Middle frontal gyrus (tissue), 1 donor: ENCODE results near the gene ACTN1.

Experiments used
- DNase-seq: peaks from one replicate; pipeline ENCODE4 v3.0.0-alpha.2; 2015; ENCODE audit warnings: low spot score; ENCODE audit errors: extremely low spot score

The ACTN1 gene

DNA sequence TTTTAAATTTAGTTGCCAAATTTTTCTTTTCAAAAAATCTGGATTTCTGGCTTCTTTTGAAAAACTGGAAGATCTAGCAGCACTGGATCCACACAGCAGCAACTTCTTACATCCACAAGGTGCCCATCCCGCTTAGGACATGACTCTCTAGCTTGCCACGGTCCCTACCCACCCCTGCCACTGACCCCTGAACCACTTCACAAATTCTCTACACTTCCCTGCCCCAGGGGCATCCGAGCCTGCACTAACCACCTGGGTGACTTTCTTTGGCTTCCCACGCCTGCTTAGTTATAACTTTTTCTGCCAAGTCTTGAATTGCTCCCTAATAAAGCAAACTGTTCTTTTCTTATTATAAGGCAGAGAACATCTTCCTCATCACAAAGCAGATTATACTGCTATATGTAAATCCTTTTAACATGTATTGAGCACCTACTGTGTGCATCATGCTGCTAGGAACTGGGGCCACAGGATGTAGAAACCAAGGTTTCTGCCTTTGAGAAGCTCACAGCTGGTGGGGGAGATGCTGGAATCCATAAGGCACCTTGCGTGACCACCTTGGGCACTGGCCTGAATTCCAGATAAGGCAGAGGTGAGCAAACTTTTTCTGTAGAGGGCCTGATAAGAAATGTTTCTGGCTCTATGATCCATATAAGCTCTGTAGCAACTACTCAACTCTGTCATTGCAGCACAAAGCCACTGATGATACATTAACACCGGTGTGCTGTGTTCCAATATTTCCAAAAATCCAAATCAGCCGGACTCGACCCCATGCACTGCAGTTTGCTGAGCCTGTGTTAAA lies 59.8 kb downstream of the ACTN1 start:
- no peak for DNase-seq

DNA sequence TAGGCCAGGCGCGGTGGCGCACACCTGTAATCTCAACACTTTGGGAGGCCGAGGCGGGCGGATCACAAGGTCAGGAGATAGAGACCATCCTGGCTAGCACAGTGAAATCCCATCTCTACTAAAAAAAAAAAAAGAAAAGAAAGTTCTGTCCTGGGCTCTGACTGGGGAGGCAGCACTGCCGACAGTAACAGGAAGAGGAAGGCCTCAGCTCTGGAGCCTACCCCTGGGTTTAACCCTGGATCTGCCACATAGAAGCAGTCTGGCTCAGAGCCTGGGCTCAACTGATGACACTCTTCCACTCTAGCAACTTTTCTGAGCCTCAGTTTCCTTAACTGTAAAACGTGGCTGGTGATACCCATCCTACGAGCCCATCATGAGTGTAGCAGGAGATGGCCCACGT lies 60.5 kb downstream of the ACTN1 start:
- DNase-seq = no peak

DNA sequence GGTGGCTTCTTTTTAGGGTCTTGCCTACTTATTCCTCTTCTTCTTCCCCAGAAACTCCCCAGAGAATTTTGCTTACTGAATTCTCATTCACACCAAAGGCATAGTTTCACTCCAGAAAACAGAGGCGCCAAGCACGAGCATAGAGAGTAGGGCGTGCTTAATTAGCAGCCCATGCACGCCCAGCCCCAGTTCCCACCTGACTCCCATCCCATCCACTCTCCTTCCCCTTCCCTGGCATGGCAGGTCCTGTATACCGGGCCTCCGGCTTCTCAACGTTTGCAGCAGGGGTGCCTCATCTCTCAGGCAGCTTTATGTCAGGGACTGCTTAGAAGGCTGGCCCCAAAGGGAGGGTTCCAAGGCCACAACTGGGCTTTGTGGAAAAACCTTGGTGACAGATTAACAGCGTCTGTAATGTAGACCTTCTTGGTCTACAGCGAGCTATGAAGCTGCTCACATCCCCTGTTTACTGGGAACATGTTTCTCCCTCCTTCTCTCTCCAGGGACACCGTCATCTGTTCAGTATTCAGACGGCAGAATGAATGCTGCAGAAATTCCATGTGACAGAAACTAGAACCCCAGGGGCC lies 62.7 kb downstream of the ACTN1 start:
- no peak for DNase-seq

DNA sequence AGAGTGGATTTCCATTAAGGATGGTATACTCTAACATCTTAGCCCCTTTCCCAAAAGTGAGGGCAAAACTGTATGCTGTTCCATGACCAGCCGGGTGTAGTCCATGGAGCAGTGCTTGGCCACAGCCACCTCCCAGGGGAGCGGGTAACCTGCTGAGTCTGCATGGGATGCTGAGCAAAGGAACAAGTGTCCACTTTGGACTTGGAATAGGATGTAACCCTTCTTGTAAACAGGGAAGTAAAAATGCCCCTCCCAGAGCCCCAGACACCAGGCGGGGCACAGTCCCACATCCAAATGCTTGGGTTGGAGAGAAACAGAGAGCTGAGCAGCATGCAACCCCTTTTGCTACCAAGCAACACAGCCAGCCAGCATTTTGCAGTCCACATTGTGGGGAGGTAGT lies 65.6 kb downstream of the ACTN1 start:
- no peak for DNase-seq

DNA sequence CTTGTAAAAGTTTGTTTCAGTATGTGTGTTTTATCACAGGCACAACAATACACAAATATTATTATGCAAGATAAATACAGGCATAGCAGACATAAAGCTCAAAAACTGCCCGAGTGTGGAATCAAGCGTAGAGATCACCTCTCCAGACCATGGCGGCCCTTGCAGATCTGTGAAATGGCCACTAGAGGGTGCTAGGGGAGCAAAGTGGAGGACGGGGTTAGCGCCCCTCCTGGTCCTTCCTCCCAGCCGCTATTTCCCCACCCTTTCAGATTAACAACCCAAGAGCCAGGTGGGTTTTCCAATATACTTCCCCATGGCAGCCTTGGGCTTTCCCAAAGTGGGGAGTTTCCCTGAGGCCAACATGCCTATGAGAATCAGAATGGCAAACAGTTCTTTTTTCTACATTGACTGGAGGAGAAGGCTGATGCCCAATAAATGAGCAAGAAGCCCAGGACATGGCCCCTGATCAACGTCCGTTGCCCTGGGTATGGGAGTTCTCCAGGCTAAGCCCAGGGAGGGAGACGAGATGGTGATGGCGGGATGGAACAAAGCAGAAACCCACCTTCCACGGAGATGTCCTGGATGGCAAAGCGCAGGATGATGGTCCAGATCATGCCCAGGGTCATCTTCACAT lies 67.4 kb downstream of the ACTN1 start:
- no peak for DNase-seq

DNA sequence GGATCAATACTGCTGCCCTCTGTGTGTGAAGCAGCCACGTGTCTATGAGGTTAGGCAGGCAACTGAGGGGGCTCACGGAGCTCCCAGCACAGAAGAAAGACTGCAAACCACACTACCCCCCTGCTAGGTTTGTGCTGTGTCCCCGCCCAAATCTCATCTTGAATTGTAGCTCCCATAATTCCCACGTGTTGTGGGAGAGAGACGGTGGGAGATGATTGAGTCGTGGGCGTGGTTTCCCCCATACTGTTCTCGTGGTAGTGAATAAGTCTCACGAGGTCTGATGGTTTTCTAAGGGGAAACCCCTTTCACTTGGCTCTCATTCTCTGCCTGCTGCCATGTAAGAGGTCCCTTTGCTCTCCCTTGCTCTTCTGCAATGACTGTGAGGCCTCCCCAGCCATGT lies 68.6 kb downstream of the ACTN1 start:
- DNase-seq = no peak

DNA sequence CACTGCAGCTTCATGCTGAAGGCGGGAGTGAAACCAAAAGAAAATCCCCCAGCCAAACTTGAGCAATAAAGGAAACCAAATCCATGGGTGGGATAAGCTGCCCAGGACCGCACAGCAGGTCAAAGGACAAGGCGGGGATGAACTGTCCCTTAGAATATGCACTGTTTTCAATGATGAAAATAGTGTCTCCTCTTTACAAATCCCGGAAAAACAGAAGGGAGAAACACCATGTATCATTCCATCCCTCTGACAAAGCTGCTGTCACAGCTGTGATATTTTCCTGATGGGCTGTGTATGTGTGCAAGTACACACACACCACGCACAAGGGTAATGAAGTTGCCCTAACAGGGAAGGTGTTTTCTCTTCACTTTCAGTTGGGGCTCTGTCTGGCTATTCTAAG lies 70.3 kb downstream of the ACTN1 start:
- no peak for DNase-seq

DNA sequence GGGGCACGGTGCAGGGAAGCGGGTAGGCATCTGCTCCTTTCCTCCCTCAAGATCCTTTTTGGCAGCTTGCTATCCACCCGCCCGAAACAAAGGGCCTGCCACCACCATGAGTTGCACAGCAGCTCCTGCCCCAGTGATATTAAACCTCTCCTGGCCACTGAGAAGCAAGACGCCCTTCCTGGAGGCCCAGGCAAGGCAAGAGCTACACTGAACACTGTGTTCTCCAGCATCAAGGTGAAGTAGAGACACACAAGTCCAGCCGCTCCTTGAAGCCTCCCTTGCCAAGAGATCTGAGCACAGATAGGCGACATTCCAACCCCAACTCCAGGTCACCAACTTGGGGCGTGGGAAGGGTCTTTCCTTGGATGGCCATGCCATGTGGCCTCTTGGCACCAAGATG lies 70.9 kb downstream of the ACTN1 start:
- no peak for DNase-seq

DNA sequence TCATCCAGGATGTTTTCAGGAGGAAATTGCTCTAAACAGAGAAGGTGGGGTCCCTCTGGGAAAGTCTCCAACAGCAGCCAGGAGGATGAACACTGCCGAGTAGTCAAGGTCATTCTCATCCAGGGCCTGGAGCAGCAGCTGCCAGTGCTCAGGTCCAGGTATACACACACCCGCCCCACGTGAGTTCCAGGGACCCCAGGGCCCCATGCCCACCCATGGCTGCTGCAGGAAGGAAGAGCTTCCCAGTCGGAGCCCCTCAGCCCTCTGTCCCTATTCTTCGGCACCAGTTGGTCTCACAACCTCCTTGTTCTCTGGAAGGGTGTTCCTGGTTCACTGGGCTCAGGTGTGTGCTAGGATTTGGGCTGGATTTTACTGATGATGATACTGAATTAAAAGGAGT lies 72.7 kb downstream of the ACTN1 start:
- no peak for DNase-seq

DNA sequence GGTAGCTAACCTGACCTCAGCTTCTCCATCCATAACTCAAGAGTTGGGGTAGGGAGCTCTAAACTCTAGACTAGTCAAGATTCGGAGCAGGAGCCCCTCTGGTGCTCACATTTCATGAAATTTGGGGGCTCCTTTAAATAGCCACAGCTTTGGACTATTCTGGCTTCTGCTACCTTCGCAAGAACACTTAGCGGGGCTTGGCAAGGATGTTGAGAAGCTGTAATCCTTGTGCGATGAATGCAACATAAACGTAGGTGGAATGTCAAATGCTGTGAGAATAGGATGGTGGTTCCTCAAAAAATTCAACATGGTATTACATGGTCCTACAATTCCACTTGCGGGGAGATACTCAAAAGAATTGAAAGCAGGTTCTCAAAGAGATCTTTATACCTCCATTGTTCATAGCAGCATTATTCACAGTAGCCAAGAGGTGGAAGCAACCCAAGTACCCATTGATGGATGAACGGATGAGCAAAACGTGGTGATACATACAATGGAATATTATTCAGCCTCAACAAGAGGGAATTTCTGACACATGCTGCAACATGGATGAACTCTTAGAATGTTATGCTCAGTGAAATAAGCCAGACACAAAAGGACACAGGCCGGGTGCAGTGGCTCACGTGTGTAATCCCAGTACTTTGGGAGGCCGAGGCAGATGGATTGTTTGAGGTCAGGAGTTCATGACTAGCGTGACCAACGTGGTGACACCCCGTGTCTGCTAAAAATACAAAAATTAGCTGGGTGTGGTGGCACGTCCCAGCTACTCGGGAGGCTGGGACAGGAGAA lies 73.8 kb downstream of the ACTN1 start:
- DNase-seq = peak; percentile 63

DNA sequence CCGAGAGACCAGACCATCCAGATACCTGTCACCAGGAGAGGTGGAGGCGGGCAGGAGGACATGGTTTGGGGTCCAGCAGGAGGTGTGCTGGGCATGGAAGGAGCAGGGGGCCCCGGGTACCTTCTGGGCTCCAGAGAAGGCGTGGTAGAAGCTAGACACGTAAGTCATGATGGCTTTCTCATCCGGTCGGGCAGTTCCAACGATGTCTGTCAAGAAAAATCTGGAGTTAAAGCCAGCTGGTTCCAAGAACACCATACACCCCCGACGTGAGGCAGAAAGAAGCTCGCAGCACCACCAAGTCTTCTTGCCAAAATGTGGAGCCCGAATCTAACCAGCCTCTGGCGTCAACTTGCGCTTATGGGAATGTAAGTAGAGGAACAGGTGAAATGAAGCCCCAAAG lies 76.7 kb downstream of the ACTN1 start:
- no peak for DNase-seq

DNA sequence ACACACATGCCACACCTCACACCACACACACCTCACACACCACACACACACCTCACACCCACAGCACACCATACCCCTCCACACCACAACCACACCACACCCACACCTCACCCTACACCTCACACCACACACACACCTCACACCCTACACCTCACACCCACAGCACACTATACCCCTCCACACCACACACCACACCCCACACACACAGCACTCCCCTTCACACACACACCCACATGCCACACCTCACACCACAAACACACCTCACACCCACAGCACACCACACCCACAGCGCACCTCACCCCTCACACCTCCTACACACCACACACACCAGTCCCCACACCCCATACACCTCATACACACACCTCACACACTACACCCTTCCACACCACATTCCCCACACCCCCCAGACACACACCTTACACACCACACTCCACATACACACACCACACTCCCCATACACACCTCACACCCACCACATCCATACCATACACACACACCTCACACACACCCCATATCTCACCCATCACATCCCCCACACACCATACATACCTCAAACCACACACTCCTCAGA lies 80.0 kb downstream of the ACTN1 start:
- DNase-seq = no peak

DNA sequence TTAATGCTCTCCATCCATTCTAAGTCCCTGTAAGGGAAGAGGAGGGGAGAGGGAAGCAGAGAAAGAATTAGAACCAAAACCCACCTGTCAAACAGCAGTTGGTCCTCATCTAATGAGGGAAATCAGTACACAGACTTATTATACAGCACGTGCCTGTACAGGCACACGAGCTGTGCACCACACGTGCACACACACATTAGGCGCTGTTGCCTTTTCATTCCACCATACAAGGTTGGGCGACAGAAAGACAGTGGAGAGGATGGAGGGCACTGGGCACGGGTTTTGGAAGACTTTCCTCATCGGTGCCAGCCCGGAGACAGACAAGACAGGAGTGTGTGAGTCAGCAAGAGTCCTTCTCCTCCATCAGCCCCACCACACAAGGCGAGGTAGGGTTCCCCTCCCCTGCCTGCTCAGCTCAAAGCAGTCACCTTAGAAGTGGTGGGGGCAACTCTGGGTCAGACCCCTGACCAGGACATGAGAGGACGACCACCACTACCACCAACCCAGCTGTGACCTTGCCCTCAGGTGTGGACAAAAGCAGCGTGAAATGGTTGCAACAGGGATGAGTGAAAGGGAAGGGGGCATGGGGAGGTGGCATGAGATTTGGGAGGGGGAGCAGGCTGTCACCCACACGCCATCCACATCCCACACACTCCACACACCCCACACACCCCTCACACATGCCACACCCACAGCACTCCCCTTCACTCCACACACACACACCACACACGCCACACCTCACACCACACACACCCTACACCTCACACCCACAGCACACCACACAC lies 80.7 kb downstream of the ACTN1 start:
- DNase-seq = no peak

DNA sequence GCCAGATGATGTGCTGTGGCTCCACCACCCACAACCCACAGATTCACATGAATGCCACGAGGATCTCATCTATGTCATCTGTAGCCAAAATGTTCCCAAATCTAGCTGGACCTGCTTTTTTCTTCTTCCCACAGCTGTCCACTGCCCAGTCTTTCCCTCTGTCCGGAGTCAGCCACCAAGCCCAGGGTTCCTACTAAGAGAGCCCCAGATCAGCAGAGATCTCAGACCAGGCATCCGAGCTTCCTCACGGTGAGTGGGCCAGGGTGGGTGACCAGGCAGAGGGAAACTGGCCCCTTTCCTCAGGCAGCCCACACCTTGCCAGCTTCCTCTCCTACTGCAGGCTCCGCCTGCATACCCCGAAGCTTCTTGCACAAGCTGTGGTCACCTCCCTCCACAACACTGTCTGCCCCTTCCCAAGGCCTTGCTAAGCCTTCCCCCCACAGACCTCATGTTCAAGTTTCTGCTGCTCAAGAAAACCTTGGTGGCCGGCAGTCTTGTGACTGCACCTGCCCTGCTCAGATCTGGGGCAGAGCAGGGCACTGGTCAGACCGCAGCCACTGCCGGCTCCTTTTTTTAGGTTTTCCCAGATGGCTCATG lies 81.4 kb downstream of the ACTN1 start:
- DNase-seq = no peak

DNA sequence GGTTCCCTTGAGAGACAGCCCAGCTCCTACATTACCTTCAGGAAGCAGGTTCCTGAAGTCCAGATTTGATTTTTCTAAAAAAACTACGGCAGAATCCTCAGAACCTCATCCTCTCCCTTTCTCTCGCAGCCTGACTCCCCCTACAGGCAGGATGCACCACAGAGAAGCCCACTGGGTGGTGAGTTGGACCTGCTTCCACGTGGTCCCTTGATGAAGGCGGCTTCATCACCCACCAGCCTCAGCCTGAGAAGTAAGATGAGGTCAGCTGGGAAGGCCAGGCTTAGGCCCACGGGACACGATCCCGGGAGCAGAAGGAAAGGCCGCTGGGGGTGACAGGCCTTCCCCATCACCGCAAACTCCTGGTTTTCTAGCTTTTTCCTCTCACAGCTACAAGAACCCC lies 83.0 kb downstream of the ACTN1 start:
- DNase-seq = no peak

DNA sequence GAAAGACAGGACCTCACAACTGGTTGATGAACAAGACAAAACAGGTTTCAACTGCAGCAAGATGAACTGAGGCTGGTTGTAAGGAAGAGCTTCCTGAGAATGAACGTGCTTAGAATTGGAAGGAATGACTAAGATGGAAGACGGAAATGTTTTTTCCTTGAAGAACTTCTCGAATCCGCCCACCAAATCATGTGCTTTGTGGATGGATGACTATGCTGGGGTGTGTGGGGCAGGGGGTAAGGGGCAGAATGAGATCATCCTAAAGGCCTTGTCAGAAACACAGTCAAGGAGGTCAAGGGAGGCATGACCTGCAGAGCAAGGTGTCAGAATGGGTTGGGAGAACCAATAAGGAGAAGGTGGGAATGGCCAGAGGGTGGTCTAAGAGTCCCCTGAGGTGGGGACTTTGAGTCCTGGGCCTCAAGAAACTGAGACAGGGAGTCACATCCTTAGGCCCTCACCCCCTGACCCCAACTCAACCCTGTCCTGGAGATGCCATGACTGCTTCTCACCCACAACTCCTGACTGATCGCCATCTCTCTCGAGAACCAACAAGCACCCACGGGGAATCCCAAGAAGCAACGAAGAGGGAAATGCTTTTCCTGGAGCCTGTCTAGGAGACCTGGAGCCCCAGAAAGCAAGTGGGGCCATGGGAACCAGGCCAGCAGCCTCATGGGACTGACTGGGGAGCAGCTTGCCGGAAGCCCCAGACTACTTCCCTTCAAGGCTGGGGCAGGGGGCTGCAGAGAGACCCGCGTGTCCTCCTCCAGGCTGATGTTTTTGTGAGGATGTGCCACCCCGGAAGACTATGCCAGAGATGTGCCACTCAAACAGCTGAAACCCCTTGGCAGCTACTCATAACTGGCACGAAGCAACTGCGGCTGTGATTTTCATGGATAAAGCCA lies 84.0 kb downstream of the ACTN1 start:
- DNase-seq = no peak

DNA sequence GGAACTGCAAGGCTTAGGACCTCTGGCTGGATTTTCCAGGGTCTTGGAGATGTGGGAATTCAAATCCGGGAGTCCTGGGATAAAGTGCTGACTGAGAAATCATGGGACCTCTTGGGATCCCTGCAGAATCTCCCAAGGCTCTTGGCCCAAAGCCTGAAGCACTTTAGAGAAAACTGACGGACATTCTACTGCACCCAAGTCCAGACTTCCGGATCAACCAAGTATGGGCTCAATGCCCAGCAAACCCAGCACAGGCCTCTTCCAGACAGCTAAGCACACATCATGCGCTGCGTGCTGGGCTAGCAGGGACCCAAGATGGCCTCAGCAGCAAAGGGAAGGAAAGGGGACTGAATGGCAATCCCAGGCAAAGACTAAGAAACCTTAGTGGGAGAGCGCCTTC lies 85.0 kb downstream of the ACTN1 start:
- no peak for DNase-seq

DNA sequence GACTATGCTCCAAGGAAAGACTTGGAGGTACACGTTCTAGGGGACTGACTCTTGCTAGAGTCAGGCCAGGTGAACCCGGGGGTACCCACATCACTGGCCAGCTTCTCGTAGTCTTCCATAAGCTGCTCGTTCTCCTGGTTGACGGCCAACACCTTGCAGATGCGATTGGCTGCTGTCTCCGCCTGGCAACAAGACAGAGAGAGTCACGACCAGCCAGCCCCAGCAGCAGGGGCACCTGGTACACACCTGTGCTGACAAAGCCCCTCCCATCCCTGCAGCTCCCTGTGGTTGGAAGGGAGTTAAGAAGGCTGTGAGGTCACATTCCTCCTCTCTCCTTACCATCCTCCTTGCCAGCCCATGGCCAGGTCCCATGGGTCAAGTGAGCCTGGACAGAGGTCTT lies 85.5 kb downstream of the ACTN1 start:
- no peak for DNase-seq

DNA sequence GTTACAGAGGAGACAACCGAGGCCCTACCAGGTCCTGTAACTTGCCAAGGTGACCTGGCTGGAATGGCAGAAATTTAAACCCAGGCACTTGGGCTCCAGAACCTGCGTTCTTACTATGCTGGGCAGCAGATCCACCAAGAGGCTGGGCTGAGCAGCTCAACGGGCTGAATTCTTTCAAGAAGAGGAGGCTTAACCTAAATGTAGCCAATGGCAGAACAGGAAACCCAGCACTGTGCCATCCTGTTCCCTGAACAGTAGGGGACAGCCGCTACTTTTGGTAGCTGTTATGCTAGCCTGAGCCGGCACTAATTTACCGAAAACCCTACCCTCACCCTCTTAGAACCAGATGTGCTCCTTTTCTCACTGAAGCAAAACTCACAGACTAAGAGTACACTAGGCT lies 86.1 kb downstream of the ACTN1 start:
- no peak for DNase-seq
